Measurements from ENCODE around the gene CELSR1. TPM values are rescaled to one million over a fixed set of nuclear protein-coding genes. Genes with fewer than 3 reads are reported as not detected.

Gene CELSR1
- total RNA-seq, 1 donor from 2014 or later, result 0.41 TPM

- intact Hi-C loops (cut with micrococcal nuclease), result no loop called here
These were observed 73.1 kb downstream of the CELSR1 start for GRCh38 chr22:46464296-46464695.

- intact Hi-C loops (cut with micrococcal nuclease), result no loop called here
These were observed 73.8 kb downstream of the CELSR1 start for GRCh38 chr22:46463435-46464227.

GRCh38 chr22:46462726-46463371, 74.6 kb downstream of the CELSR1 start:
- intact Hi-C loops (cut with micrococcal nuclease), result no loop called here

- intact Hi-C loops (cut with micrococcal nuclease), result no loop called here
These were observed 75.7 kb downstream of the CELSR1 start for GRCh38 chr22:46461566-46462180.

GRCh38 chr22:46460857-46461256, 76.6 kb downstream of the CELSR1 start:
- intact Hi-C loops (cut with micrococcal nuclease), result no loop called here

GRCh38 chr22:46459347-46460065, 77.9 kb downstream of the CELSR1 start:
- intact Hi-C loops (cut with micrococcal nuclease), result no loop called here

GRCh38 chr22:46458525-46458924, 78.9 kb downstream of the CELSR1 start:
- intact Hi-C loops (cut with micrococcal nuclease), result no loop called here

GRCh38 chr22:46457502-46458488, 79.6 kb downstream of the CELSR1 start:
- intact Hi-C loops (cut with micrococcal nuclease), result no loop called here

GRCh38 chr22:46456818-46457163, 80.6 kb downstream of the CELSR1 start:
- intact Hi-C loops (cut with micrococcal nuclease), result no loop called here

- intact Hi-C loops (cut with micrococcal nuclease), result no loop called here
These were observed 82.0 kb downstream of the CELSR1 start for GRCh38 chr22:46455446-46455845.

GRCh38 chr22:46454504-46455269, 82.7 kb downstream of the CELSR1 start:
- intact Hi-C loops (cut with micrococcal nuclease), result no loop called here

- intact Hi-C loops (cut with micrococcal nuclease), result no loop called here
These were observed 83.5 kb downstream of the CELSR1 start for GRCh38 chr22:46453829-46454503.

- intact Hi-C loops (cut with micrococcal nuclease), result no loop called here
These were observed 84.2 kb downstream of the CELSR1 start for GRCh38 chr22:46453006-46453828.

GRCh38 chr22:46452195-46453005, 85.0 kb downstream of the CELSR1 start:
- intact Hi-C loops (cut with micrococcal nuclease), result no loop called here

- intact Hi-C loops (cut with micrococcal nuclease), result no loop called here
These were observed 85.7 kb downstream of the CELSR1 start for GRCh38 chr22:46451741-46452140.

GRCh38 chr22:46450931-46451561, 86.4 kb downstream of the CELSR1 start:
- intact Hi-C loops (cut with micrococcal nuclease), result no loop called here
